Type B pancreatic cell (in vitro differentiated cells): Measurements from ENCODE around the gene PKIG. TPM values are rescaled to one million over a fixed set of nuclear protein-coding genes. Genes with fewer than 3 reads are reported as not detected.

Source experiments
- DNase-seq: peaks from one replicate; pipeline ENCODE4 v3.0.0; 2021; ENCODE audit warnings: mixed read lengths; ENCODE audit not compliant: unreplicated experiment; ENCODE audit errors: extremely low spot score
- H3K27ac Mint-ChIP-seq: 2 replicates; pipeline ENCODE4 v1.8.0; 2021; ENCODE audit warnings: mild to moderate bottlenecking, mixed read lengths
- H3K27me3 Mint-ChIP-seq: 2 replicates; pipeline ENCODE4 v1.8.0; 2021; ENCODE audit warnings: mixed read lengths
- H3K36me3 Mint-ChIP-seq: 2 replicates; pipeline ENCODE4 v1.8.0; 2021; ENCODE audit warnings: mixed read lengths
- H3K4me1 Mint-ChIP-seq: one replicate; pipeline ENCODE4 v1.8.0; 2021; ENCODE audit warnings: mixed read lengths; ENCODE audit not compliant: unreplicated experiment
- H3K4me3 Mint-ChIP-seq: 2 replicates; pipeline ENCODE4 v1.8.0; 2021; ENCODE audit warnings: mild to moderate bottlenecking, mixed read lengths
- H3K9me3 Mint-ChIP-seq: 2 replicates; pipeline ENCODE4 v1.8.0; 2021; ENCODE audit warnings: mixed read lengths
- total RNA-seq: library from RNA; stranded (reverse); gene quantifications from 2 replicates; pipeline ENCODE4 v1.2.1, GENCODE V29; 2021; ENCODE audit warnings: low replicate concordance
- TF ChIP-seq, protein P1 (sequence below): fragments of 200-600 bp; sonication (generic); conservative IDR thresholded peaks from 2 replicates; pipeline ENCODE4 v1.5.0; 2021; ENCODE audit warnings: antibody characterized with exemption, mild to moderate bottlenecking

PKIG gene
- total RNA-seq, 1 donor from 2014 or later: 24.3 TPM

DNA sequence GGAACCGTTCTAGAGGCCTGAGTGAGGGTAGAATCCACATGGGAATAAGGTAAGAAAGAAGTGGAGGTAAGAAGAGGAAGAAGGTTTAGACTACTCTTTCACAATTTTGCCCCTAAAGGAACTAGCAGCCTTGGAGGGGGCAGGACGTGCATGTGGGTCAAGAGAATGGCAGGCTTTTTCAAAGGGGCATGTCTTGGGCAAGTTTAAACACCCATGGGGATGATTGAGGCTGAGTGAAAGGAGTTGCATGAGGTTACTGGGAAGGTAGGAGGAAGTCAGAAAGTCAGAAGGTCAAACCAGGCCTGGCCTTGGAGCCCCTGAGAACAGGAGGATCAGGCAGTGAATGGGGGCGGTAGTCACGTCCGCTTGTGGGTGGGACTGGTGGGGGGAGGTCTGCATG lies 58.9 kb downstream of the PKIG start:
- TF ChIP-seq, protein P1, sequence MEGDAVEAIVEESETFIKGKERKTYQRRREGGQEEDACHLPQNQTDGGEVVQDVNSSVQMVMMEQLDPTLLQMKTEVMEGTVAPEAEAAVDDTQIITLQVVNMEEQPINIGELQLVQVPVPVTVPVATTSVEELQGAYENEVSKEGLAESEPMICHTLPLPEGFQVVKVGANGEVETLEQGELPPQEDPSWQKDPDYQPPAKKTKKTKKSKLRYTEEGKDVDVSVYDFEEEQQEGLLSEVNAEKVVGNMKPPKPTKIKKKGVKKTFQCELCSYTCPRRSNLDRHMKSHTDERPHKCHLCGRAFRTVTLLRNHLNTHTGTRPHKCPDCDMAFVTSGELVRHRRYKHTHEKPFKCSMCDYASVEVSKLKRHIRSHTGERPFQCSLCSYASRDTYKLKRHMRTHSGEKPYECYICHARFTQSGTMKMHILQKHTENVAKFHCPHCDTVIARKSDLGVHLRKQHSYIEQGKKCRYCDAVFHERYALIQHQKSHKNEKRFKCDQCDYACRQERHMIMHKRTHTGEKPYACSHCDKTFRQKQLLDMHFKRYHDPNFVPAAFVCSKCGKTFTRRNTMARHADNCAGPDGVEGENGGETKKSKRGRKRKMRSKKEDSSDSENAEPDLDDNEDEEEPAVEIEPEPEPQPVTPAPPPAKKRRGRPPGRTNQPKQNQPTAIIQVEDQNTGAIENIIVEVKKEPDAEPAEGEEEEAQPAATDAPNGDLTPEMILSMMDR: no peak
- H3K4me1 Mint-ChIP-seq: peaks cover 48% of the 10 kb centered on the region
- no peaks in the 10 kb centered on the region for H3K27me3 Mint-ChIP-seq
- no peak overlapping the region for H3K4me3 Mint-ChIP-seq
- no peak for DNase-seq
- H3K9me3 Mint-ChIP-seq: no peaks in the 10 kb centered on the region
- H3K36me3 Mint-ChIP-seq: peaks cover 6% of the 10 kb centered on the region
- no peak overlapping the region for H3K27ac Mint-ChIP-seq

DNA sequence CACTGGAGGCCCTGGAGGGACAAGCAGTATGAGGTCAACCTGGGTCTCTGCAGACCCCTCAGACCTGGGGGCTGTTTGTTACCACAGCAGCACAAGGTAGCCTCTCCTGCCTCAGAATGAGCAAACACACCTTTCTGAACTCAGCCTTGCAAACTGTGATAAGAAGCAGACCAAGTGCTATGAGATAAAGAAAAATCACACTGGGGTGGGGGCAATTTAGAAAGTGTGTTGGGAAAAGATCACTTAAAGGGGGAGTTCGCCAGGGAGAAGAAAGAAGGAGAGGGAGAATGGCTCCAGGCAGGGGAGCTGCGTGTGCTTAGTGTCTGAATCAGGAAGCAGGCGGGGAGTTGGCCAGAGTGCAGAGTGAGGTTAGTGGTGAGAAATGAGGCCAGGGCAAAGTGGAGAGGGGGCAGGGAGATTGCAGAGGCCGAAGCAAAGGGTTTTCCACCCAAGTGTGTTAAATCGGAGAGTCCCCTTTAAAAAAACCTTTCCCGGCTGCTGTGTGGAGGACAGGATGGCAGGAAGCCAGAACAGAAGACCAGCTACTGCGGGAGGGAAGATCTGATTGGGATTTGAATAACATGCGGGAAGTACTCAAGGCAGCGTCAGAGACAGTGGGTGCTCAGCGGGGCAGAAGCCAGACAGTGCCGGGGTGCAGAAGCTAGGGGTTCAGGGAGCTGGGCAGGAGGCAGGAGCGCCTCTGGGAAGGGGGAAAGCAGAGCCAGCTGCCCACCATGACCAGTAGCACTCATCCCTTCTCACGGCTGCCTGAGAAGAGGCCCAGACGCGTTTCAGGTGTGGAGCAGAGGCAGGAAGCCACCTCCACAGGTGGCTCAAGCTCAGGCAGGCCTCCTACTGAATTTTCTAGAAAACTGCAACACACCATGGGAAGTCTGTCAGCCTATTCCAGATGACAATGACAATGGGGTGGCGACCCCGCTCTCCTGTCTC lies 60.1 kb downstream of the PKIG start:
- H3K4me1 Mint-ChIP-seq: peaks cover 52% of the 10 kb centered on the region
- no peaks in the 10 kb centered on the region for H3K9me3 Mint-ChIP-seq
- H3K36me3 Mint-ChIP-seq: peaks cover 6% of the 10 kb centered on the region
- H3K4me3 Mint-ChIP-seq: peak overlapping the region; percentile 68
- peak overlapping the region; percentile 80 for H3K27ac Mint-ChIP-seq
- TF ChIP-seq, protein P1: no peak
- DNase-seq: no peak
- no peaks in the 10 kb centered on the region for H3K27me3 Mint-ChIP-seq

DNA sequence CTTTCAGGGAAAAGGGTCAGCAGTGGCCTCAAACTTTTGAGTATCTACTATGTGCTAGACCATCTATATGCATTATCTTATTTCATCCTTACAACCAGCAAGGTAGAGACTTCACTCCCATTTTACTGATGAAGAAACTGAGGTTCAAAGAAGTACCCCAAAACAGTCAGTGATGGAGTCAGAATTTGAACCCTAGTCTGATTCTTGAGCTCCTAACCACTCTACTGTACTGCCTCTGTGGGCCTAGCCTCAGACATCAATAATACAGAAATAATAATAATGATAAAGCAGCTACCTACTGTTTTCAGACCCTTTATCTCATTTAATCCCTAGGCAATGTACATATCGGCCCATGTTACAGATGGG lies 60.8 kb downstream of the PKIG start:
- Mint-ChIP-seq H3K4me1 (peaks cover 52% of the 10 kb centered on the region), H3K9me3 (no peaks in the 10 kb centered on the region)
- no peak for DNase-seq

DNA sequence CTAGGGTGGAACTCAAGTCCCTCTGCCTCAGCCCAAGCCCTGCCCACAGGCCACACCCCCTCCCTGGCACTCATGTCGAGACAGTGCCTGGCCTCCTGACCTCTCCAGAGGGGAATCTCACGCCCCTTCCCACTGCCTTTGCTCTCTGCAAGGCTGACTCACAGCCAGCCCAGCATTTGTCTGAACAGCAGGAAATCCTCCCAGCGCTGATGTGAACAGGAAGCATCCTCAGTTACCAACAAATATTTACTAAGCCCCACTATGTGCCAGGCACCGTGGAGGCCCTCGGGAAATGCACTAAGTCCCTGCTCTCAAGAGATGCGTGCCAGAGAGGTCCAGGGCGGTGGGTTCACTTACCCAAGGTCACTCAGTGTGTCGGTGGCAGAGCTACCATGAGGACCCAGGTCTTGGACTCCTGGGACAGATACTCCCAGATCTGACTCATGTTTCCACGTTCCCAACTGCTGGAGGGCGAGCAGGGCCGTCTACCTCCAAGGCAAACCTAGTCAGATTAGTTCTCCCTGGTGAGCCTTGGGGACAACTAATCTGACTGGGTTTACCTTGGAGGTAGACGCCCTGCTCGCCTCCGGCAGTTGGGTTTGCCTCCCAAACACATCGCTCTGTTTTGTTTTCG lies 61.3 kb downstream of the PKIG start:
- Mint-ChIP-seq H3K4me1 (peaks cover 49% of the 10 kb centered on the region), H3K27me3 (no peaks in the 10 kb centered on the region), H3K27ac (no peak overlapping the region), H3K4me3 (no peak overlapping the region), H3K9me3 (no peaks in the 10 kb centered on the region), H3K36me3 (peaks cover 6% of the 10 kb centered on the region)
- TF ChIP-seq, protein P1: no peak
- DNase-seq: no peak

More for the DNA sequence above, 60.8 kb downstream of the PKIG start:
- Mint-ChIP-seq H3K27me3 (no peaks in the 10 kb centered on the region), H3K36me3 (peaks cover 6% of the 10 kb centered on the region), H3K27ac (no peak overlapping the region), H3K4me3 (no peak overlapping the region)
- TF ChIP-seq, protein P1: no peak

DNA sequence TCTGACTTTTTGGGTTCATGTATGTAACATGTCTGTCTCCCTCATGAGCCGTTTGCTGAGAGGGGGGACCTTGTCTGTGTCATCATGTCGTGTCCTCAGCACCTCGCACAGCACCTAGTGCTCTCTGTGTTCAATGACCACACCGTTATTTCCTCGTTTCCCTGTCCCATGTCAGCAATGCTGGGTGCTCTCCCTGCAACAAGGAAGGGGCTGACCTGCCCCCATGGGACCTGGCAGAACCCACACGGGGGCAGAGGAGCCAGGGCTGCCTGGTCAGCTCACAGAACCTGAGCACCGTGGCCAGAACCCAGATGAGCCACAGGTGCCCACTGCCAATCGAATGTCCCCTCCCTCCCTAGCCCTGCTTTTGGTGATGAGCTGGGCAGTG lies 61.8 kb downstream of the PKIG start:
- H3K4me1 Mint-ChIP-seq: peaks cover 44% of the 10 kb centered on the region
- H3K4me3 Mint-ChIP-seq: no peak overlapping the region
- no peak for DNase-seq
- peaks cover 3% of the 10 kb centered on the region for H3K36me3 Mint-ChIP-seq
- no peaks in the 10 kb centered on the region for H3K9me3 Mint-ChIP-seq
- TF ChIP-seq, protein P1: no peak
- H3K27ac Mint-ChIP-seq: no peak overlapping the region
- peaks cover 1% of the 10 kb centered on the region for H3K27me3 Mint-ChIP-seq
